ENCODE measurements around the gene C2CD4B. TPM values are rescaled to one million over a fixed set of nuclear protein-coding genes. Genes with fewer than 3 reads are reported as not detected.

Gene C2CD4B
- total and polyA plus RNA-seq, 4 donors = 0.17 to 1.8 (median 0.66) TPM

DNA sequence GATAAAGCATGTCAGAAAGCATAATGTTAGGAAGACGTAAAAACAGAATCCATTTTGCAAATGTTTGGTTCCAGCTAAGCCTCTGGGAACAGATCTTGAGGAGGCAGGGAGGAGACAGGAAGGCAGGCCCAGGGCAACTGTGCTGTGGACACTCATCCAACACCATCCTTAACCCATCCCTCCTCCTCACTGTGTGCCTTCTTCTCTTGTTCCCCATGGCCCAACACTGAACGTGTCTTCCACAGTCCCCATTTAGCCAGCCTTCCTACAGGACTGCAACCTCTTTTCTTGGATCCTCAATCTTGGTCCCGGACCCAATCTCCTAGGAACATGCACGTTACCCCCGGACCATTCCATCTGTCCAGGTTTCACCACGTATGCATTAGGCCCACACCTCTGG, 15.4 kb downstream of the C2CD4B start (continued):
- TF ChIP-seq, protein P1, sequence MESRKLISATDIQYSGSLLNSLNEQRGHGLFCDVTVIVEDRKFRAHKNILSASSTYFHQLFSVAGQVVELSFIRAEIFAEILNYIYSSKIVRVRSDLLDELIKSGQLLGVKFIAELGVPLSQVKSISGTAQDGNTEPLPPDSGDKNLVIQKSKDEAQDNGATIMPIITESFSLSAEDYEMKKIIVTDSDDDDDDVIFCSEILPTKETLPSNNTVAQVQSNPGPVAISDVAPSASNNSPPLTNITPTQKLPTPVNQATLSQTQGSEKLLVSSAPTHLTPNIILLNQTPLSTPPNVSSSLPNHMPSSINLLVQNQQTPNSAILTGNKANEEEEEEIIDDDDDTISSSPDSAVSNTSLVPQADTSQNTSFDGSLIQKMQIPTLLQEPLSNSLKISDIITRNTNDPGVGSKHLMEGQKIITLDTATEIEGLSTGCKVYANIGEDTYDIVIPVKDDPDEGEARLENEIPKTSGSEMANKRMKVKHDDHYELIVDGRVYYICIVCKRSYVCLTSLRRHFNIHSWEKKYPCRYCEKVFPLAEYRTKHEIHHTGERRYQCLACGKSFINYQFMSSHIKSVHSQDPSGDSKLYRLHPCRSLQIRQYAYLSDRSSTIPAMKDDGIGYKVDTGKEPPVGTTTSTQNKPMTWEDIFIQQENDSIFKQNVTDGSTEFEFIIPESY (IDR thresholded peaks at IDR 0.05) = no peak
- TF ChIP-seq HNF4G (IDR thresholded peaks at IDR 0.05) (no peak), NR2F2 (IDR thresholded peaks at IDR 0.05) (no peak)

DNA sequence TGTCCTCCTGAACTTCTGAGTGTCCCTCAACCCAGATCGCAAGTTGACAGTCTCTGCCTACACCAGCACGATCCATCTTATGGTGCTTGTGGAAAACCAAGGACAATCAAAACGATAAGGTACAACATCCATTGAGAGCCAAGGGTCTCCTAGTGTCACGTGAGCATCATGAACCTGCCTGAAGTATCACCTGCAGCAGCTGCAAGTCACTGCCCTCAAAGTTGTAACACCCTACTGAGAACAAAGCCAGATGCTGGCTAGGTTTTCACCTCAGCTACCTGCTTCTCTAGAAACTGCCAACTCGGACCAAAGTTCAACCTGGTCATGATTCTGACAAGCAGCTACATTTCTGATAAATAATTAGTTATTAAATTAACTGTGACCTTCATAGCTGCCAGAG, 17.5 kb downstream of the C2CD4B start:
- H3K4me1 ChIP-seq (ENCODE audit: control insufficient read depth in 4 of 4, insufficient read depth in 4 of 4, low read length in 3 of 4) = peaks cover 0 to 1% (median under 1%) of the 10 kb centered on the region in 4 donors
- no peak overlapping the region for H3K27ac ChIP-seq (ENCODE audit: low read depth in 1 of 2, low read length in 2 of 2)
- no peak for DNase-seq (ENCODE audit: low spot score)
- no peaks in the 10 kb centered on the region for H3K9me3 ChIP-seq (ENCODE audit: control insufficient read depth in 4 of 4, low read length in 3 of 4)
- TF ChIP-seq FOXA1 (IDR thresholded peaks at IDR 0.05) (no peak), GABPA (IDR thresholded peaks at IDR 0.05 in 1 of 2, conservative IDR thresholded peaks at IDR 0.05 in 1 of 2) (no peak)
- TF ChIP-seq, protein P1 (IDR thresholded peaks at IDR 0.05) = no peak
- no peaks in the 10 kb centered on the region for H3K27me3 ChIP-seq (ENCODE audit: control insufficient read depth in 4 of 4, insufficient read depth in 4 of 4, low read length in 3 of 4)
- 79% methylated on average over 5 of the region's 5 CpGs for WGBS
- no peak overlapping the region for H3K4me3 ChIP-seq (ENCODE audit: low read depth in 1 of 3, low read length in 3 of 3)
- H3K9ac ChIP-seq (ENCODE audit: low read depth in 1 of 2, low read length in 2 of 2) = no peak overlapping the region
- H3K36me3 ChIP-seq (ENCODE audit: control insufficient read depth in 4 of 4, insufficient read depth in 3 of 4, low read depth in 1 of 4, low read length in 3 of 4) = no peaks in the 10 kb centered on the region

DNA sequence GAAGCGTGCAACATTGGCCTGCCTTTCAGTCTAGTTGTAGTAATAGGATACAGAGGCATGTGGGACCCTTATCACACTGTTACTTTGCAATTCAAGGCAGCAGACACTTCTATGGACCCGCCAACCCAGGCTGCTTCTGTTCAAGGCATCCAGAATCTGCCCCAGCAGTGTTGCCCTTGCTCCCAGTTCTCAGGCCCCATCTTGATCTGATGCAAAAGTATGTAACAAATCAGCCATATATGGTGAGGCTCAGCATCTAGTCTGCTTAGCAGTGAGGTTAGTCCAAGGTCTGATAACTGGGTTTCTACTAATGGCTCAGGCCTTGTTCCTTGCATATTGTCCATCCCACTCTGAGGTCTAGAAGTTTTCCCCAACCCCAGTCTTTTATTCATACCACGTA, 17.9 kb downstream of the C2CD4B start:
- DNase-seq (ENCODE audit: low spot score) = no peak
- no peak overlapping the region for H3K4me3 ChIP-seq (ENCODE audit: low read depth in 1 of 3, low read length in 3 of 3)
- TF ChIP-seq YY1 (IDR thresholded peaks at IDR 0.05) = no peak
- TF ChIP-seq, protein P2, sequence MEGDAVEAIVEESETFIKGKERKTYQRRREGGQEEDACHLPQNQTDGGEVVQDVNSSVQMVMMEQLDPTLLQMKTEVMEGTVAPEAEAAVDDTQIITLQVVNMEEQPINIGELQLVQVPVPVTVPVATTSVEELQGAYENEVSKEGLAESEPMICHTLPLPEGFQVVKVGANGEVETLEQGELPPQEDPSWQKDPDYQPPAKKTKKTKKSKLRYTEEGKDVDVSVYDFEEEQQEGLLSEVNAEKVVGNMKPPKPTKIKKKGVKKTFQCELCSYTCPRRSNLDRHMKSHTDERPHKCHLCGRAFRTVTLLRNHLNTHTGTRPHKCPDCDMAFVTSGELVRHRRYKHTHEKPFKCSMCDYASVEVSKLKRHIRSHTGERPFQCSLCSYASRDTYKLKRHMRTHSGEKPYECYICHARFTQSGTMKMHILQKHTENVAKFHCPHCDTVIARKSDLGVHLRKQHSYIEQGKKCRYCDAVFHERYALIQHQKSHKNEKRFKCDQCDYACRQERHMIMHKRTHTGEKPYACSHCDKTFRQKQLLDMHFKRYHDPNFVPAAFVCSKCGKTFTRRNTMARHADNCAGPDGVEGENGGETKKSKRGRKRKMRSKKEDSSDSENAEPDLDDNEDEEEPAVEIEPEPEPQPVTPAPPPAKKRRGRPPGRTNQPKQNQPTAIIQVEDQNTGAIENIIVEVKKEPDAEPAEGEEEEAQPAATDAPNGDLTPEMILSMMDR (IDR thresholded peaks at IDR 0.05; ENCODE audit: low read depth, low read length, missing input control) = no peak
- no peak for TF ChIP-seq TAF1 (conservative IDR thresholded peaks at IDR 0.05)
- 95% methylated on average over 3 of the region's 3 CpGs for WGBS
- H3K36me3 ChIP-seq (ENCODE audit: control insufficient read depth in 4 of 4, insufficient read depth in 3 of 4, low read depth in 1 of 4, low read length in 3 of 4) = no peaks in the 10 kb centered on the region
- H3K9ac ChIP-seq (ENCODE audit: low read depth in 1 of 2, low read length in 2 of 2) = no peak overlapping the region
- H3K27me3 ChIP-seq (ENCODE audit: control insufficient read depth in 4 of 4, insufficient read depth in 4 of 4, low read length in 3 of 4) = no peaks in the 10 kb centered on the region
- no peak overlapping the region for H3K27ac ChIP-seq (ENCODE audit: low read depth in 1 of 2, low read length in 2 of 2)
- peaks cover 0 to 3% (median 3%) of the 10 kb centered on the region in 4 donors for H3K4me1 ChIP-seq (ENCODE audit: control insufficient read depth in 4 of 4, insufficient read depth in 4 of 4, low read length in 3 of 4)
- no peaks in the 10 kb centered on the region for H3K9me3 ChIP-seq (ENCODE audit: control insufficient read depth in 4 of 4, low read length in 3 of 4)

DNA sequence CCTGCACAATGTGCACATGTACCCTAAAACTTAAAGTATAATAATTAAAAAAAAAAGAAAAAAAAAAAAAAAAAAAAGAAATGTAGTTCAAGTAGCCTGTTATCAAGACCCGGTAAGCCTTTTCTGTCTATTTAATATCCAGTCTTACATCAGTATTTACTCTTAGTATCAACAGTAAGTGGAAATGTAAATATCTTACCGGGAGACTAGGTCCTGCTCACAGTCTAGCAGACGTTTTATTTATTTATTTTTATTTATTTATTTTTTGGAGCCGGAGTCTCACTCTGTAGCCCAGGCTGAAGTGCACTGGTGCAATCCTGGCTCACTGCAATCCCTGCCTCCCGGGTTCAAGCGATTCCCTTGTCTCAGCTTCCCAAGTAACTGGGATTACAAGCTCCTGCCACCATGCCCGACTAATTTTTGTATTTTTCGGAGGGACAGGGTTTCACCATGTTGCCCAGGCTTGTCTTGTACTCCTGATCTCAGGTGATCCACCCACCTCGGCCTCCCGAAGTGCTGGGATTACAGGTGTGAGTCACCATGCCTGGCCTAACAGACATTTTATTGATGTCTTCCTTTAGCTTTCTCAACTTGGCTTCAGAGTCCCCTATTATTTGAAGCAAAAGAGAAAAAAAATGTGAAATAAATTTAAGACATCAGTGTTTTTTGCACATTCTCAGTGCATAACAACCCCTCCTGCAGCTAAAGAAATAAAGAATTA, 19.9 kb downstream of the C2CD4B start:
- Histone ChIP-seq H3K27ac (ENCODE audit: low read depth in 1 of 2, low read length in 2 of 2) (no peak overlapping the region), H3K4me1 (ENCODE audit: control insufficient read depth in 4 of 4, insufficient read depth in 4 of 4, low read length in 3 of 4) (peaks cover 0 to 4% (median 3%) of the 10 kb centered on the region in 4 donors), H3K4me3 (ENCODE audit: low read depth in 1 of 3, low read length in 3 of 3) (no peak overlapping the region), H3K27me3 (ENCODE audit: control insufficient read depth in 4 of 4, insufficient read depth in 4 of 4, low read length in 3 of 4) (no peaks in the 10 kb centered on the region), H3K9ac (ENCODE audit: low read depth in 1 of 2, low read length in 2 of 2) (no peak overlapping the region), H3K36me3 (ENCODE audit: control insufficient read depth in 4 of 4, insufficient read depth in 3 of 4, low read depth in 1 of 4, low read length in 3 of 4) (no peaks in the 10 kb centered on the region), H3K9me3 (ENCODE audit: control insufficient read depth in 4 of 4, low read length in 3 of 4) (no peaks in the 10 kb centered on the region)
- DNase-seq (ENCODE audit: low spot score) = no peak
- WGBS = 69% methylated on average over 10 of the region's 10 CpGs
- TF ChIP-seq HNF4G (IDR thresholded peaks at IDR 0.05) (no peak), YY1 (IDR thresholded peaks at IDR 0.05) (no peak), FOXA2 (IDR thresholded peaks at IDR 0.05) (no peak), HNF4A (conservative IDR thresholded peaks at IDR 0.05) (no peak), TAF1 (conservative IDR thresholded peaks at IDR 0.05) (no peak), EGR1 (IDR thresholded peaks at IDR 0.05; ENCODE audit: low read depth in 2 of 2) (no peak)
- TF ChIP-seq, protein P1 (IDR thresholded peaks at IDR 0.05) = no peak
- TF ChIP-seq, protein P3, sequence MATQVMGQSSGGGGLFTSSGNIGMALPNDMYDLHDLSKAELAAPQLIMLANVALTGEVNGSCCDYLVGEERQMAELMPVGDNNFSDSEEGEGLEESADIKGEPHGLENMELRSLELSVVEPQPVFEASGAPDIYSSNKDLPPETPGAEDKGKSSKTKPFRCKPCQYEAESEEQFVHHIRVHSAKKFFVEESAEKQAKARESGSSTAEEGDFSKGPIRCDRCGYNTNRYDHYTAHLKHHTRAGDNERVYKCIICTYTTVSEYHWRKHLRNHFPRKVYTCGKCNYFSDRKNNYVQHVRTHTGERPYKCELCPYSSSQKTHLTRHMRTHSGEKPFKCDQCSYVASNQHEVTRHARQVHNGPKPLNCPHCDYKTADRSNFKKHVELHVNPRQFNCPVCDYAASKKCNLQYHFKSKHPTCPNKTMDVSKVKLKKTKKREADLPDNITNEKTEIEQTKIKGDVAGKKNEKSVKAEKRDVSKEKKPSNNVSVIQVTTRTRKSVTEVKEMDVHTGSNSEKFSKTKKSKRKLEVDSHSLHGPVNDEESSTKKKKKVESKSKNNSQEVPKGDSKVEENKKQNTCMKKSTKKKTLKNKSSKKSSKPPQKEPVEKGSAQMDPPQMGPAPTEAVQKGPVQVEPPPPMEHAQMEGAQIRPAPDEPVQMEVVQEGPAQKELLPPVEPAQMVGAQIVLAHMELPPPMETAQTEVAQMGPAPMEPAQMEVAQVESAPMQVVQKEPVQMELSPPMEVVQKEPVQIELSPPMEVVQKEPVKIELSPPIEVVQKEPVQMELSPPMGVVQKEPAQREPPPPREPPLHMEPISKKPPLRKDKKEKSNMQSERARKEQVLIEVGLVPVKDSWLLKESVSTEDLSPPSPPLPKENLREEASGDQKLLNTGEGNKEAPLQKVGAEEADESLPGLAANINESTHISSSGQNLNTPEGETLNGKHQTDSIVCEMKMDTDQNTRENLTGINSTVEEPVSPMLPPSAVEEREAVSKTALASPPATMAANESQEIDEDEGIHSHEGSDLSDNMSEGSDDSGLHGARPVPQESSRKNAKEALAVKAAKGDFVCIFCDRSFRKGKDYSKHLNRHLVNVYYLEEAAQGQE (IDR thresholded peaks at IDR 0.05) = no peak
